ENCODE measurements around the gene PRDM10. TPM values are rescaled to one million over a fixed set of nuclear protein-coding genes. Genes with fewer than 3 reads are reported as not detected.

The PRDM10 gene
- total RNA-seq, 6 donors from 2014 or later = 6.8 to 13.9 (median 12.7) TPM

DNA sequence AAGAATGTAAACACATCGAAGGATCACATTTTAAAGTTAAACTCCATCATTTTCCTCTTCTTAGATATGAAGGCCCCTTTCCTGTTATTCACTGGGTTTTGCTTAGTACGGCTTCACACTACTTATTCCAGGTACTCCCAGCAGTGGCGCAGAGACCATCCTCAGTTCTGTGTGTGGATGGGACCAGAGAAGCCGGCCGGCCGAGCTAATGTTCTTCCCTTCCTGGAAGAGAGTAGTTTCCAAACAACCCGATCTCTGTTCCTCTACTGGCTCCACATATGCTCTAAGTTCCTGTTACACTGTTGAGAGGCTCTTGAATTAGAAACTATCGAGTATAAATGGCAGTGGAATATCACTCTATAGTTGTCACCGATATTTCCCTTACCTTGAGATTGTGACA, 106.6 kb downstream of the PRDM10 start:
- DNase-seq (peak in 1 of 2 donors; percentile 43), ATAC-seq (ENCODE audit: low FRiP score in 2 of 2) (peak in 1 of 2 donors; percentile 49)
- Histone ChIP-seq H3K9me3 (no peaks in the 10 kb centered on the region), H3K27me3 (no peaks in the 10 kb centered on the region), H3K27ac (peak overlapping the region; percentile 71 to 89 (median 86)), H3K36me3 (peaks cover 4 to 17% (median 11%) of the 10 kb centered on the region in 4 donors), H3K4me1 (peaks cover 10 to 20% (median 15%) of the 10 kb centered on the region in 4 donors), H3K4me3 (peak overlapping the region in 3 of 4 donors; percentile 65 to 98 (median 75))
- TF ChIP-seq EP300 (IDR thresholded peaks at IDR 0.05) (peak in 1 of 4 donors; percentile 13), CTCF (IDR thresholded peaks at IDR 0.05) (no peak)
- 33 to 54% methylated on average over 9 of the region's 9 CpGs for WGBS, 2 donors

DNA sequence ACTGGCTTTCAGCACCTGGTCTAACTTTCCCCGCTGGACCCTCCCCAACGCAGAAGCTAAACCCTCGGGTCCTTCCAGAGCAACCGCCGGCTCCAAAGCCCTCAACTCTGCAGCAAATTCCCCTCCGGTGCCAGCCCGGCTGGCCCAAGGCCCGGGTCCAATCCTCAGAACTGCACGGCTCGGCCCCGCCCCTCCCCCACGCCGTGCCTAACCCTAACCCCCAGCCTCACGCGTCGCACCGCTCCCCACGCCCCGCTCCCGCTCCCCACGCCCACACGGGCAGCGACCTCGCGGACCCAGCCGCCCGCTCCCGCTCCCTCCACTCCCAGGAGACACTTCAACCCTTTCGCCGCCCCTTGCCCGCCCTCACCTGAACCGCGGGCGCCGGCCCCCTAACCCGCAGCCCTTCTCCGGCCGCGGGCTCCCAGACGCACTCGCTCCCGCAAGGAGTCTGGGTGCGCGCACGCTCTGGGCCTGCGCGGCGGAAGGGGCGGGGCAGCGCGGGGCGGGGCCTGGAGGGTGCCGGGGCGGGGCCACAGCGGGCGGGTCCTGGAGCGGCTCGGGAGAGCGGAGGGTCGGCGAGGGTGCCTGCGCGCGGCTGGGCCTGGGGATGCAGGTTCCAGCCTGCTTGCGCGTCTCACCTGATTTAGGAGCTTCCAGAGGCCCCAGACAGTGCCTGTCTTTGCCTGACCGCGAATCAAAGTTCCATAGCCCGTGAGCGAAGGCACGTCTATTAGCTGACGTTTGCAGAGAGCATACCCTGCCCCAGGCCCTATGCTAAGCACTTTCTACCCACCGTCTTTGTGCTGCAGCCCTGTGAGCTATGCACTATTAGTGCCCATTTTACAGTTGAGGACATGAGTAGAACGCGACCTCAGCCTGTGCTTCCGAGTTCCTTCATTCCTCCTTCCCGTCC, 107.3 kb downstream of the PRDM10 start, which contains the start of gene NFRKB:
TSS of gene NFRKB (minus strand) at position 453 of the 916 bp plus-strand sequence. CDS start 2,729 bp downstream, outside the sequence.
- H3K36me3 ChIP-seq = peaks cover 4 to 24% (median 12%) of the 10 kb centered on the region in 4 donors
- H3K27ac ChIP-seq = peak within 1 kb of the TSS; percentile 71 to 89 (median 86)
- peak within 1 kb of the TSS; percentile 65 to 98 (median 81) for H3K4me3 ChIP-seq
- TF ChIP-seq CTCF (IDR thresholded peaks at IDR 0.05) = peak in 1 of 6 experiments; percentile 21
- TF ChIP-seq POLR2AphosphoS5 (IDR thresholded peaks at IDR 0.05) = peak; percentile 38 to 68
- TF ChIP-seq EP300 (IDR thresholded peaks at IDR 0.05) = no peak
- peak in 3 of 4 donors; percentile 59 to 88 (median 64) for TF ChIP-seq POLR2A (IDR thresholded peaks at IDR 0.05)
- no peaks in the 10 kb centered on the region for H3K9me3 ChIP-seq
- peak; percentile 99 to 100 for ATAC-seq (ENCODE audit: low FRiP score in 2 of 2)
- H3K4me1 ChIP-seq = peaks cover 10 to 20% (median 15%) of the 10 kb centered on the region in 4 donors
- no peaks in the 10 kb centered on the region for H3K27me3 ChIP-seq
- peak; percentile 85 to 99 for DNase-seq
- WGBS, 2 donors = 1% methylated on average over 19 to 45 of the region's 77 CpGs

DNA sequence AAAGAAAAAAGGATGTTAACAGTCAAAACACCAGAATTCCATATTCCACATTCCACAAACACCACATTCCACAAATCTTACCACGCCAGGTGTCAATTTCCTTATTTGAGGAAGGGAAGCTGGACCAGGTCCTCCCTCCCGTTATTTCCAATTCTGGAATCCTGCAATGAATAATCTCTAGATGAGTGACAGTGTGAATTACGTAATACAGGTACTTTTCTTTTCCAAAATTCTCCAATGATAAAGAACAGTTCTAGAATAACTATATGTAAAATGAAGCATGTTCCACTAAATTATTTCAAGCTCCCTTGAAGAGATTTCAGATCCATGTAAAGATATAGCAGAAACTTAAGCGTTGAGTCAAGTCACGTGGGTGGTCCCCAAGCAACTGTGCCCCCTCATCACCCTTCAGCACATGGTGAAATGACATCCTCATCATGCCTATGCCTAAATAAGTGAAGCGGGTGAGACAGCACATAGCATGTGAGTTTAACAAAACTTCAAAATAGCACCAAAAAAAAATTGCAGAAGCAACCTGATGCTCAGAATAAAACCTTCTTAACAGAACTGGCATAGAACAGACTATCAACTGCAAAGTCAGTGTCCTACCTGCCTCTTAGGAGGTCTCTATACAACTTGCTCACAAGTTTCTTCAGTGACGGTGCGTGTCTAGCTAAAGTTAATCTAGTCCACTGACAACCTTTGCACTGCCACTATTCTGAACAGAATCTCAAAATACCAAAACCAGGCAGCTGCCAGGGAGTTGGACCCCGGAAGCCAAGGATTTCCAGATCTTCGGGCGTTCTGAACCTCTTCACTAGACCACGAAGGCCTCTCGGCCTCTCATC, 108.1 kb downstream of the PRDM10 start:
- Histone ChIP-seq H3K27ac (peak overlapping the region; percentile 71 to 89 (median 86)), H3K27me3 (no peaks in the 10 kb centered on the region), H3K9me3 (no peaks in the 10 kb centered on the region), H3K4me1 (peaks cover 10 to 20% (median 15%) of the 10 kb centered on the region in 4 donors), H3K36me3 (peaks cover 6 to 33% (median 12%) of the 10 kb centered on the region in 4 donors), H3K4me3 (peak overlapping the region; percentile 65 to 98 (median 81))
- WGBS, 2 donors = 19 to 45% methylated on average over 8 to 13 of the region's 13 CpGs
- TF ChIP-seq POLR2A (IDR thresholded peaks at IDR 0.05) (no peak), CTCF (IDR thresholded peaks at IDR 0.05) (no peak), POLR2AphosphoS5 (IDR thresholded peaks at IDR 0.05) (no peak), EP300 (IDR thresholded peaks at IDR 0.05) (no peak)
- no peak for DNase-seq
- ATAC-seq (ENCODE audit: low FRiP score in 2 of 2) = peak; percentile 5 to 14

DNA sequence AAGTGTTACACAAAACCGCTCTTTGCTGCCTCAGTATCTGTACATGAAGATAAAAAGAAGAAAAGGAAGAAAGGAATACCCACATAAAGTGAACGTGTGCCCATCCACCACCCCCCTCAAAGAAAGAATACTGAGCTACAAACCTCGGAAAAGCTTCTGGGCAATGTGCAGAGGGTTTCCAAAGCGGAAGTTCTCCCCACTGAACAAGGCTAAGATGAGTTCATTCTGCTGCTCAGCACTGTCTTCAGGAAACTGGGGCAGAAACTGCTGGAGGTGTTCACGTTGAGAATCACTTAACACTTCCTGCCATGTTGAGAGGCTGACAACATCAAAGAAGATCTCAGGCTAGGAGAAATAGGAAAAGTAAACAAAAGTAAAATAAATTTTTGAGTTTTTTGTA, 114.2 kb downstream of the PRDM10 start:
- Histone ChIP-seq H3K9me3 (no peaks in the 10 kb centered on the region), H3K4me3 (no peak overlapping the region), H3K27me3 (no peaks in the 10 kb centered on the region), H3K36me3 (peaks cover 34 to 93% (median 70%) of the 10 kb centered on the region in 4 donors), H3K27ac (no peak overlapping the region), H3K4me1 (no peaks in the 10 kb centered on the region)
- no peak for ATAC-seq (ENCODE audit: low FRiP score in 2 of 2)
- TF ChIP-seq POLR2AphosphoS5 (IDR thresholded peaks at IDR 0.05) (no peak), CTCF (IDR thresholded peaks at IDR 0.05) (no peak), POLR2A (IDR thresholded peaks at IDR 0.05) (no peak), EP300 (IDR thresholded peaks at IDR 0.05) (no peak)
- WGBS, 2 donors = 79% methylated on average over 5 of the region's 5 CpGs
- no peak for DNase-seq
